OCI-LY1 (cell line): ENCODE measurements around the gene F2RL2.

Experiments used
- H2AFZ ChIP-seq: fragments of 200-600 bp; sonication (generic), shearing (Covaris generic); 2 replicates; pipeline ENCODE4 v1.6.0; 2014; ENCODE audit warnings: antibody characterized with exemption, mild to moderate bottlenecking, low read length
- H3F3A ChIP-seq: fragments of 200-600 bp; sonication (generic), shearing (Covaris generic); 2 replicates; pipeline ENCODE4 v1.6.0; 2014; ENCODE audit warnings: mild to moderate bottlenecking, antibody characterized with exemption, low read length, moderate library complexity; ENCODE audit not compliant: insufficient read depth
- H3K27ac ChIP-seq: fragments of 200-600 bp; sonication (generic); 2 replicates; pipeline ENCODE4 v1.5.1; 2014; ENCODE audit warnings: low read length, mixed run types, mild to moderate bottlenecking, low read depth; ENCODE audit not compliant: poor library complexity, severe bottlenecking
- H3K27me3 ChIP-seq: fragments of 200-600 bp; sonication (generic); 2 replicates; pipeline ENCODE4 v1.6.0; 2014; ENCODE audit warnings: antibody characterized with exemption, mild to moderate bottlenecking, low read length, moderate library complexity; ENCODE audit not compliant: insufficient read depth
- H3K36me3 ChIP-seq: fragments of 200-600 bp; sonication (generic); 2 replicates; pipeline ENCODE4 v1.6.1; 2014; ENCODE audit warnings: mild to moderate bottlenecking, antibody characterized with exemption, low read length, moderate library complexity, mixed read lengths; ENCODE audit not compliant: insufficient read depth
- H3K4me1 ChIP-seq: fragments of 200-600 bp; sonication (generic); 2 replicates; pipeline ENCODE4 v1.5.1; 2014; ENCODE audit warnings: mild to moderate bottlenecking, low read length, moderate library complexity; ENCODE audit not compliant: insufficient read depth, severe bottlenecking
- H3K4me2 ChIP-seq: fragments of 200-600 bp; sonication (generic), shearing (Covaris generic); 2 replicates; pipeline ENCODE4 v1.6.1; 2014; ENCODE audit warnings: low read length
- H3K4me3 ChIP-seq: fragments of 200-600 bp; sonication (generic); 2 replicates; pipeline ENCODE4 v1.5.1; 2014; ENCODE audit warnings: low read length, low read depth, mild to moderate bottlenecking, mixed read lengths; ENCODE audit not compliant: poor library complexity, severe bottlenecking
- H3K79me2 ChIP-seq: fragments of 200-600 bp; shearing (Covaris generic); 2 replicates; pipeline ENCODE4 v1.6.1; 2016; ENCODE audit warnings: mixed run types, low read length, mixed read lengths; ENCODE audit not compliant: insufficient read depth
- H3K9ac ChIP-seq: fragments of 200-600 bp; sonication (generic), shearing (Covaris generic); 2 replicates; pipeline ENCODE4 v1.6.1; 2014; ENCODE audit warnings: mild to moderate bottlenecking, low read length, mixed read lengths
- H3K9me2 ChIP-seq: fragments of 200-600 bp; sonication (generic), shearing (Covaris generic); 2 replicates; pipeline ENCODE4 v1.6.1; 2014; ENCODE audit warnings: low read depth, mild to moderate bottlenecking, low read length, mixed read lengths
- H3K9me3 ChIP-seq: fragments of 200-600 bp; shearing (Covaris generic); 2 replicates; pipeline ENCODE4 v1.6.1; 2014; ENCODE audit warnings: low read length, mixed read lengths
- H4K20me1 ChIP-seq: fragments of 200-600 bp; sonication (generic), shearing (Covaris generic); 2 replicates; pipeline ENCODE4 v1.6.0; 2016; ENCODE audit warnings: mild to moderate bottlenecking, low read length; ENCODE audit not compliant: insufficient read depth
- EZH2 ChIP-seq: fragments of 200-600 bp; sonication (generic), shearing (Covaris generic); IDR thresholded peaks from 2 replicates; pipeline ENCODE4 v1.8.0; 2017; ENCODE audit warnings: borderline replicate concordance, mixed run types, mild to moderate bottlenecking, antibody characterized with exemption, low read length, moderate library complexity, mixed read lengths
- TF ChIP-seq, protein P1 (sequence below): fragments of 200-600 bp; sonication (generic), shearing (Covaris generic); IDR thresholded peaks from 2 replicates; pipeline ENCODE4 v1.5.1; 2017; ENCODE audit warnings: mild to moderate bottlenecking, antibody characterized with exemption, low read length, moderate library complexity, mixed read lengths

The F2RL2 gene

DNA sequence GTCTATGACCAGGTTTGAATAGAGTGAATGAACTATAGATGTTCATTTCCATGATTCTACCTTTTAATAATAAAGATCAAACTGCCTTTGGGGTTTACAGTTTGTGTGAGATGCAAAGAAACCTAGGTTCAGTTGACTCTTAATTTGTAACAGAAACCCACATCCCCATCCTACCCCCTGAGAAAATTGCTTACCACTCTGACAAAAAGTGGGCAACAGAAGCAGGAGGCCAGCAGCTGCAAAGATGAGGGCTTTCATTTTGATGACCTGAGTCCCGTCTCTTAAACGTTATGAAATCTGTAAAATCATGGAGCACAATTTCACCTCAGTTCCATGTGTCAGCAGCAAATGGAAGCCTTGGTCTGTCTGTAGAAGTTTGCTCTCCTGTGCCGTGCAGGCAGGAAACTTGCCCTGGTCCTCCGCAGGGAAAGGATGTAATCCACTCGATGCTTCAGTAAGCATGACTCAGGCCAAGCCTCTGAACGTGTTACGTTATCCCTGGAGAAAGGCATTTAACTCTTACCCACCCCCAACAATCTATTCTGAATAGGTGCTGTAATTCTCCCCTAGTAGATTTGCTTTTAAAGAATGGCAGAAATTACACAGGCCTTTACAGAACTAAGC lies at the start of gene F2RL2:
TSS of gene F2RL2 (minus strand) at position 431 of the 624 bp plus-strand sequence. CDS start at position 258, 173 bp downstream.
- no peaks in the 10 kb centered on the region for H3K36me3 ChIP-seq
- H3K9me3 ChIP-seq: no peaks in the 10 kb centered on the region
- no peak within 1 kb of the TSS for H3K4me3 ChIP-seq
- H3K9ac ChIP-seq: no peak within 1 kb of the TSS
- H2AFZ ChIP-seq: no peak within 1 kb of the TSS
- H3K4me1 ChIP-seq: peaks cover 5% of the 10 kb centered on the region
- no peaks in the 10 kb centered on the region for H3K79me2 ChIP-seq
- no peak for TF ChIP-seq EZH2
- TF ChIP-seq, protein P1, sequence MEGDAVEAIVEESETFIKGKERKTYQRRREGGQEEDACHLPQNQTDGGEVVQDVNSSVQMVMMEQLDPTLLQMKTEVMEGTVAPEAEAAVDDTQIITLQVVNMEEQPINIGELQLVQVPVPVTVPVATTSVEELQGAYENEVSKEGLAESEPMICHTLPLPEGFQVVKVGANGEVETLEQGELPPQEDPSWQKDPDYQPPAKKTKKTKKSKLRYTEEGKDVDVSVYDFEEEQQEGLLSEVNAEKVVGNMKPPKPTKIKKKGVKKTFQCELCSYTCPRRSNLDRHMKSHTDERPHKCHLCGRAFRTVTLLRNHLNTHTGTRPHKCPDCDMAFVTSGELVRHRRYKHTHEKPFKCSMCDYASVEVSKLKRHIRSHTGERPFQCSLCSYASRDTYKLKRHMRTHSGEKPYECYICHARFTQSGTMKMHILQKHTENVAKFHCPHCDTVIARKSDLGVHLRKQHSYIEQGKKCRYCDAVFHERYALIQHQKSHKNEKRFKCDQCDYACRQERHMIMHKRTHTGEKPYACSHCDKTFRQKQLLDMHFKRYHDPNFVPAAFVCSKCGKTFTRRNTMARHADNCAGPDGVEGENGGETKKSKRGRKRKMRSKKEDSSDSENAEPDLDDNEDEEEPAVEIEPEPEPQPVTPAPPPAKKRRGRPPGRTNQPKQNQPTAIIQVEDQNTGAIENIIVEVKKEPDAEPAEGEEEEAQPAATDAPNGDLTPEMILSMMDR: no peak
- H3F3A ChIP-seq: no peaks in the 10 kb centered on the region
- H3K27ac ChIP-seq: no peak within 1 kb of the TSS
- H4K20me1 ChIP-seq: no peaks in the 10 kb centered on the region
- H3K4me2 ChIP-seq: no peak within 1 kb of the TSS
- H3K27me3 ChIP-seq: no peaks in the 10 kb centered on the region
- H3K9me2 ChIP-seq: no peaks in the 10 kb centered on the region

DNA sequence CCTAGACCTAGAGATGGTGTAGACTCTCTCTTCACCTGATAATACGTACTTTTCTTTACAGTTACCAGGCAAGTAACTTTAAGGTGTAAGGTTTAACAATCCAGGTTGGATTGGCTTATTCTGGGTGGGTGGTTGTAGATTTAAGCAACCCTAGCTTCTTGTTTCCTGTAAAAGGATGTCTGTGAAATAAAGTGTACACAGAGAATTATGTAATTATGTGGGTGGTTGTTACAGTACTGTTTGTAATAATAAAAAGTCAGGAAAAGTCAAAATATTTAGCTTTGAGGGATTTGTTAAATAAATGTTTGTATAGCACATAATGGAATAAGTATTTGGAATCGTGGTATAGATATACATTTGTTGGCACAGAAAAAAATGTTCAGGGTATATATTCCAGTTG lies 49.0 kb upstream of the F2RL2 start:
- Histone ChIP-seq H3K9me2 (no peaks in the 10 kb centered on the region), H3K4me2 (no peak overlapping the region), H2AFZ (no peak overlapping the region), H3K4me3 (no peak overlapping the region), H4K20me1 (no peaks in the 10 kb centered on the region), H3K79me2 (no peaks in the 10 kb centered on the region), H3K27me3 (no peaks in the 10 kb centered on the region), H3K4me1 (no peaks in the 10 kb centered on the region), H3K9me3 (no peaks in the 10 kb centered on the region), H3F3A (no peaks in the 10 kb centered on the region), H3K27ac (no peak overlapping the region), H3K36me3 (no peaks in the 10 kb centered on the region), H3K9ac (no peak overlapping the region)
- TF ChIP-seq, protein P1: no peak
- TF ChIP-seq EZH2: no peak

DNA sequence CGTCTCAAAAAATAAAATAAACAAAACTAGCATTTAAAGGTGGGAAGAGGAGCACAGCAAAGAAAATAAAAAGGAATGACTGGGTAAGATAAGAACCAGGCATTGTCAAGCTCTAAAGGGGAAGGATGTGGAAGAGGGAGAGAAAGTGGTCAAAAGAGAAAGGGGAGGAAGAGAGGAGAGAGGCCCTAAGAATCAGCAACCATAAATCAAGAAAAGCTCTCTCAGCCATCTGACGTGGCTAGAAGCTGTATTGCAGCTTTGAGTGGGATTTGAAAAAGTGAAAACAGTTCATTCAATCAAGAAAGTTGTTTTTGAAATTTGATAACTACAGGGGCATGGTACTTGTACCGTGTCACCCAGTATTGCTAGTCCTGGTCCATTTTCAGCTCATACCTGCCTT lies 47.3 kb upstream of the F2RL2 start:
- H3K36me3 ChIP-seq: no peaks in the 10 kb centered on the region
- no peaks in the 10 kb centered on the region for H3K79me2 ChIP-seq
- H3K27ac ChIP-seq: no peak overlapping the region
- no peaks in the 10 kb centered on the region for H3K27me3 ChIP-seq
- H3K4me2 ChIP-seq: no peak overlapping the region
- TF ChIP-seq, protein P1: no peak
- TF ChIP-seq EZH2: no peak
- no peaks in the 10 kb centered on the region for H3K4me1 ChIP-seq
- no peak overlapping the region for H2AFZ ChIP-seq
- H4K20me1 ChIP-seq: no peaks in the 10 kb centered on the region
- no peaks in the 10 kb centered on the region for H3K9me2 ChIP-seq
- H3K4me3 ChIP-seq: no peak overlapping the region
- no peak overlapping the region for H3K9ac ChIP-seq
- H3F3A ChIP-seq: no peaks in the 10 kb centered on the region
- no peaks in the 10 kb centered on the region for H3K9me3 ChIP-seq
